HG03457 (cell line): ENCODE measurements around the gene LSM12.
A peak's percentile ranks its signal among the peaks of the same experiment; 100 is the strongest.
"Not testable (repeated sequence)": the region's sequence is repeated elsewhere in the genome, so short reads cannot be mapped to it uniquely, and the experiment has no call there.

ENCODE experiments used
- ATAC-seq: cut with Tn5 transposase; IDR thresholded peaks from one replicate; pipeline ENCODE4 v1.9.1; 2021; ENCODE audit warnings: moderate number of reproducible peaks; ENCODE audit not compliant: unreplicated experiment

LSM12 gene

GRCh38 chr17:44076716-44077594 is 10.5 kb upstream of the LSM12 start:
- ATAC-seq: no peak

DNA sequence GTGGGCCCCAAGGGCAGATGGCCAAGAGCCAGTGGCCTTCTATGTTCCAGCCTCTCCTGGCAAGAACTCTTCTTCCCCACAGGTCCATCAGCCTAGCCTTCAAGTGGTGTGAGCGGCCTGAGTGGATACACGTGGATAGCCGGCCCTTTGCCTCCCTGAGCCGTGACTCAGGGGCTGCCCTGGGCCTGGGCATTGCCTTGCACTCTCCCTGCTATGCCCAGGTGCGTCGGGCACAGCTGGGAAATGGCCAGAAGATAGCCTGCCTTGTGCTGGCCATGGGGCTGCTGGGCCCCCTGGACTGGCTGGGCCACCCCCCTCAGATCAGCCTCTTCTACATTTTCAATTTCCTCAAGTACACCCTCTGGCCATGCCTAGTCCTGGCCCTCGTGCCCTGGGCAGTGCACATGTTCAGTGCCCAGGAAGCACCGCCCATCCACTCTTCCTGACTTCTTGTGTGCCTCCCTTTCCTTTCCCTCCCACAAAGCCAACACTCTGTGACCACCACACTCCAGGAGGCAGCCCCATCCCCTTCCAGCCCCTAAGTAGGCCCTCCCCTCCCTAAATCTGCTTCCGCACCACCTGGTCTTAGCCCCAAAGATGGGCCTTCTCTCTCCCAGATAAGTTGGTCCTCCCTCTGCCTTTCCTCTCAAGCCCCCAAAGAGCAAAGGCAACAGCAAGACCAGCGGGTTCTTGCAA is 9.3 kb upstream of the LSM12 start:
- ATAC-seq: no peak

DNA sequence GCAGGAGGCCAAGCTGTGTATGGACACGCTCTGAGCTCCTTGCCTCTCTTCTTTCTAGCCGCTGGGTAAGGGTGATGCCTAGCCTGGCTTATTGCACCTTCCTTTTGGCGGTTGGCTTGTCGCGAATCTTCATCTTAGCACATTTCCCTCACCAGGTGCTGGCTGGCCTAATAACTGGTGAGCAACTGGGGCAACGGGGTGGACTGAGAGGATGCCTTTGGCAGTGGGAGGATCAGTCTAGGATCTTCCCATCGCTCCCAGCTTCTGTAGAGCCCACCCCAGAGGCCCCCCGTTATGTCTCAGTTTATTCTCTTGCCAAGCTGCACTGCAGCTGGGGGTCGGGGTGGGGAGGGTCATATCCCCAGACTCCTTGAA is 8.4 kb upstream of the LSM12 start:
- no peak for ATAC-seq

- ATAC-seq: no peak
Observed at GRCh38 chr17:44074231-44074910, 7.9 kb upstream of the LSM12 start.

GRCh38 chr17:44071772-44072171 is 5.3 kb upstream of the LSM12 start:
- ATAC-seq: no peak

- no peak for ATAC-seq
Observed at GRCh38 chr17:44071198-44071520, 4.7 kb upstream of the LSM12 start.

GRCh38 chr17:44070455-44071197 is 4.2 kb upstream of the LSM12 start, which contains the start of gene G6PC3:
Gene G6PC3 (plus strand): TSS chr17:44070735. CDS start chr17:44070966, 231 bp downstream.
- ATAC-seq: peak; percentile 49

DNA sequence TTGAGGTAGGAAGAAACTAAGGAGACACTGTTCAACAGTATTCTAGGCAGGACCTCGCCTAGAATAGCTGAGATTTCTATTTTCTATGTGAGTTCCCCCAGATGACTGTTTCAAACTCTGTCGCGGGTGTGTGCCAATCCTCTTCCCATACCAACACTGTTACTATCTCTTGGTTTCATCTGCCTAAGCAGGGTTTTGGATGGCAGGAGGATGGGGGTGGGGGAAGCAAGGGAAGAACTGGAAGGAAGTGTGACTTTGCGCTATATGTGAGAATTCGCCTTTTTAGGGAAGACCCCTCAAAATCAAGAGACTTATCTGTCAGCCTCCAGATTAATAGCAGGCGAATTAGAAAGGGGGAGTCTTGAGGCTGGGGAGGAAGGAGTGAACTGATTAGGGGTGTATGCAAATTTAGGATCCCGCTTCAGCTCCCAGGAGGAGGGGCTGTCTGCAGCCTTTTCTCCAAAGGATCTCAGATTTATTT is 3.5 kb upstream of the LSM12 start:
- ATAC-seq: no peak

DNA sequence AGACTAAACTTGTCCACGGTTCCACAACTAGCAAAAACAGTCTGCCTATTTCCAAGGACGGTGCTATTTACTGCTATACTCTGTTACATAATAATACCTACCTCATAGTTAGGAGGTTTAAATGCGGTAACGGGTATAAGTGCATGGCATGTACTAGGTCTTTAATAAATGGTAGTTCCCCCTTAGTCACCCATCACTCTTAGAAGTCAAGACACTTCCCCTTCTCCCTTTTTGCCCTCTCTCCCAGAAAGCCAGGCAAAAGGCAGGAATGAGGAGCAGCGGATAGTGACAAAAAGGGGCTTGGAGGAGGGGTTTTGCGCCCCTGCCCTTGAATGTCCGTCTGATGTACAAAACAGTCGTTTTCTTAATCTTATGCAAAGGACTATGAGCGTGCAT is 1.1 kb upstream of the LSM12 start:
- ATAC-seq: no peak

- ATAC-seq: no peak
Observed at GRCh38 chr17:44065668-44066203, 735 bp downstream of the LSM12 start.

DNA sequence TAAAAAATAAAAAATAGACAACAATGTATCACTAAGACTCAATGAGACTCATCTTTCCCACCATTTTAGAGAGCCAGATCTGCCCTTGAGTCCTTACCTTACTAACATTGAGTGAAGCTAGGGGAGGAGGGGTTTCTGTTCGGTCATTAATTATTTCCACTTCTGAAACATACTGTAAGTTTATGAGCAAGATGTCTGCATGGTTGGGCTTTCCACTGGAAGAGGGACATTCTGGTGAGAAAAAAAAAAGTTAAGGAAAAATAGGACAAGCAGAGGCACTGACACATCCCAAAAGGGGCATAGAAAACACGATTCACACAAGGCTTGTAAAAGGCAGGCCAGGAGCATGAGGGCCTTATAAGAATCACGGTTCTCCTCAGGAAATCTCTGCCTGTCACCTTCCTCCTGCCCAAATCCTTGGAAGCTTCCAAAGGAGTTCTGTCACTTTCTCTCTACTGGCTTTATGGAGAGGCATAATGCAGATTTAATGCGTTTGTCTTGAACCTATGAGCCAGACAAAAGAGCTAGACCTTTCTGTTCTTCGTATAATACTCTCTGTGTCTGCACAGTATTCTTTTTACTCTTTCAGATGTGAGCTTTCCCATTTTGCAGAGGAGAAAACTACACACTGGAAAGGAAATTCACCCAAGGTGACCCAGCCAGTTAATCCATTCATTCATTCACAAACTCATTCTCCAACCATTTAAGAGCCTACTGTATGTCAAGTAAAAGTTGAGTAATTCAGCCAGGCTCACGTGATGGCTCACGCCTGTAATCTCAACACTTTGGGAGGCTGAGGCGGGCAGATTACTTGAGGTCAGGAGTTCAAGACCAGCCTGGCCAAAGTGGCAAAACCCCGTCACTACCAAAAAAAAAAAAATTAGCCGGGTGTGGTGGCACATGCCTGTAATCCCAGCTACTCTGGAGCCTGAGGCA is 2.5 kb downstream of the LSM12 start:
- ATAC-seq: no peak

GRCh38 chr17:44062871-44063270 is 3.6 kb downstream of the LSM12 start:
- ATAC-seq: no peak

- no peak for ATAC-seq
Observed at GRCh38 chr17:44061446-44061845, 5.0 kb downstream of the LSM12 start.

DNA sequence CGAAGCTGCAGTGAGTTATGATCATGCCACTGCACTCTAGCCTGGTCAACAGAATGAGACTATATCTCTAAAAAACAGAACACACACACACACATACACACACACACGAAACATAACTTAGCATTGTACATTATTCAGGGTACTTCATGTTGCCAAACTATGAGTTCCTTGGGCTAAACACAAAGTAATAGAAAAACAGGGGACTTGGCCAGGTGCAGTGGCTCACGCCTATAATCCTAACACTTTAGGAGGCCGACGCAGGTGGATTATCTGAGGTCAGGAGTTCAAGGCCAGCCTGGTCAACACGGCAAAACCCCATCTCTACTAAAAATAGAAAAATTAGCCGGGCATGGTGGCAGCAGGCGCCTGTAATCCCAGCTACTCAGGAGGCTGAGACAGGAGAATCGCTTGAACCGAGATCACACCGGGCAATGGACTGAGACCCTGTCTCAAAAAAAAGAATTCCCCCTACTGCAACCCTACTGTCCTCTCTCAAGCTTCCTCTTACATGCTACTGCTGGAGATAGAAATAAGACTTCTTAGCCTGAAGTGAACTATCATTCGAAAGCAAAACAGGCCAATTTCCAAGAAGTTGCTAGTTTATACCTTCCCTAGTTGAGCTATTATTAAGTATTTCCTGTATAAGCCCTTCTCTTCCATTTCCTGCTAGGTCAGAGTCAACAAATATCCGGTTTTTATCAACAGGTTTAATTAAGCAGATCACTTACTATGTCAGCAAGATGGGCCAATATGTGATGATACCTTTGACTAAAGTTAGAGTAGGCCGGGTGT is 7.2 kb downstream of the LSM12 start:
- ATAC-seq: no peak

DNA sequence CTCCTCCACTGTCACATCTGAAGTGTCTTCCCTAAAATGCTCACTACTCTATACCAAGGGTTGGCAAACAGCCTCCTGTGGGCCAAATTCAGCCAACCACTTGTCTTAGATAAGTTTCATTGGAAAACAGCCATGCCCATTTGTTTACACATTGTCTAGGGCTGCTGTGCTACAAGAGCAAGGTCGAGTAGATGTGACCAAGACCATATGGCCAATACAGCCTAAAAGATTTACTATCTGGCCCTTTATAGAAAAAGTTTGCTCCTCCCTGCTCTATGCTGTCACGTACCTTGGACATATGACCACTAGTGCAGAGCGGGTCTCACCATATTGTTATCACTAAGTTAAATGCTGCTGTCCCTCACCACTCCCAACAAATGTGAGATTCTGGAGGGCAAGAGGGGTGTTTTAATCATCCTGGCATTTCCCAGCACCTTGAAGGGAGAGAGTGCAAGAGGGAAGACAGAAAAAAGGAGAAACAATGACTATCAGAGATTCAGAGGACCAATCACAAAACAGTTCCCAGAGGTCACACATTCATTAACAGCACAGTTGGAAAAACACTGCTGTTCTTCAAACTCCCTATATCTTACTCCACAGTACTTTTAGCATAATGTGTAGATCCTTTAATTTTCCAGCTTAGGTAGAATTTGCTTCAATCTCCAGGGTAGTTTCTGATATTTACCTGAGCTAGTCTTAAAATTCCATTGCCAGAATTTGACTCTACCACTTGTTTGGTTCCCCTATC is 13.2 kb downstream of the LSM12 start:
- no peak for ATAC-seq

GRCh38 chr17:44049294-44050060 is 17.0 kb downstream of the LSM12 start:
- no peak for ATAC-seq

GRCh38 chr17:44046893-44047292 is 19.6 kb downstream of the LSM12 start:
- not testable (repeated sequence) for ATAC-seq
